Activated CD4-positive, alpha-beta T cell treated with anti-CD3 and anti-CD28 coated beads, Interleukin-2, amount 10 ng/mL, durations not matched to agents 24 days and 14 days (primary cell): Measurements from ENCODE around the gene NDUFA8. TPM values are rescaled to one million over a fixed set of nuclear protein-coding genes. Genes with fewer than 3 reads are reported as not detected.
"Not testable (repeated sequence)": the region's sequence is repeated elsewhere in the genome, so short reads cannot be mapped to it uniquely, and the experiment has no call there.

ENCODE experiments used
- DNase-seq: peaks from one replicate; pipeline ENCODE4 v3.0.0; 2022
- H3K27ac Mint-ChIP-seq: one replicate; pipeline ENCODE4 v1.8.0; 2022; ENCODE audit warnings: mild to moderate bottlenecking, mixed read lengths
- H3K27me3 Mint-ChIP-seq: one replicate; pipeline ENCODE4 v1.8.0; 2022; ENCODE audit warnings: mixed read lengths
- H3K36me3 Mint-ChIP-seq: one replicate; pipeline ENCODE4 v1.8.0; 2022; ENCODE audit warnings: low read depth, mild to moderate bottlenecking, mixed read lengths
- H3K4me1 Mint-ChIP-seq: one replicate; pipeline ENCODE4 v1.8.0; 2021; ENCODE audit warnings: mixed read lengths
- H3K4me3 Mint-ChIP-seq: one replicate; pipeline ENCODE4 v1.8.0; 2022; ENCODE audit warnings: mild to moderate bottlenecking, moderate library complexity, mixed read lengths
- H3K9me3 Mint-ChIP-seq: one replicate; pipeline ENCODE4 v1.8.0; 2021; ENCODE audit warnings: mixed read lengths
- intact Hi-C: fragments of 100-400 bp; cut with micrococcal nuclease; formaldehyde crosslinking; loops from one replicate; pipeline ENCODE4 v1.15.1; 2023
- total RNA-seq: library from RNA; stranded (reverse); gene quantifications from 2 replicates; pipeline ENCODE4 v1.2.3, GENCODE V29; 2022

The NDUFA8 gene
- total RNA-seq, 1 donor from 2014 or later = 51.9 TPM

DNA sequence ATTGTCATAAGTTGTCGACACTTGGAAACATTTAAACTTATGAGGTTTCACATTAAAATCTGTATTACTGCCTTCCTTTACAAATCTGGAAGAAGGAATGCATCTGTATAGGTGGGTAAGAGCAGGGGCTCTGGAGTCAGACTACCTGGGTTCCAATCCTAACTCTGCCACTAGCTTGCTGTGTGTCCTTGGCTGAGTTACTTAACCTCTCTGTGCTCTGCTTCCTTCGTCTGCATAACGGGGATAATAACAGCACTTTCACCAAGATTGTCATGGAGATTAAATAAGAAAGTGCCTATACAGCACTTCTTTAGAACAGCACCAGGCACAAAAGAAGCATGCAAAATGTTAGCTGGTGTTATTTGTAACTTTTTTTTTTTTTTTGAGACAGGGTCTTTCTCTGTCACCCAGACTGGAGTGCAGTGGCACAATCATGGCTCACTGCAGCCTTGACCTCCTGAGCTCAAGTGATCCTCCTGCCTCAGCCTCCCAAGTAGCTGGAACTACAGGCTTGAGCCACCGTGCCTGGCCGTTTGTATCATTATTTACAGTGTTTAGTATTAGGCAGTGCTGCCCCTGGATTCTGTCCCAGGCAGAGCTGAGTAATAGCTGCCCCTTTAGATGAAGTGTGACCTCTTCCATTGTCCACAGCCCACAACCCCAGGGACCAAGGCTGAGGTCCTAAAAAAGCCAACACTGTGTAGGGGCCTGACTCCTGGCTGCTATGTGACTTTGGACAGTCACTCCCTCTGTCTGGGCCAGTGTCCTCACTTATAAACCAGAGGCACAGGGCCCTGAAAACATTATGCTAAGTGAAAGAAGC, 41.0 kb downstream of the NDUFA8 start:
- no peak overlapping the region for H3K27ac Mint-ChIP-seq
- H3K27me3 Mint-ChIP-seq = no peaks in the 10 kb centered on the region
- H3K4me1 Mint-ChIP-seq = peaks cover 3% of the 10 kb centered on the region
- intact Hi-C loops = no loop called here
- H3K9me3 Mint-ChIP-seq = no peaks in the 10 kb centered on the region
- no peak for DNase-seq
- H3K36me3 Mint-ChIP-seq = no peaks in the 10 kb centered on the region
- H3K4me3 Mint-ChIP-seq = no peak overlapping the region

DNA sequence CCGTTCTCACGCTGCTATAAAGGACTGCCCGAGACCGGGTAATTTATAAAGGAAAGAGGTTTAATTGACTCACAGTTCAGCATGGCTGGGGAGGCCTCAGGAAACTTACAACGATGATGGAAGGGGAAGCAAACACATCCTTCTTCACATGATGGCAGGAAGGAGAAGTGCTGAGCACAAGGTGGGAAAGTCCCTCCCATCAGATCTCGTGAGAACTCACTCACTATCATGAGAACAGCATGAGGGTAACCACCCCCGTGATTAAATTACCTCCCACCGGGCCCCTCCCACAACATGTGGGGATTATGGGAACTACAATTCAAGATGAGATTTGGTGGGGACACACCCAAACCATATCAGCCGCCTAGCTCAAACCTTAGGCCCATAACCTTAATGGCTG, 42.3 kb downstream of the NDUFA8 start:
- not testable (repeated sequence) for H3K36me3 Mint-ChIP-seq, H3K9me3 Mint-ChIP-seq

DNA sequence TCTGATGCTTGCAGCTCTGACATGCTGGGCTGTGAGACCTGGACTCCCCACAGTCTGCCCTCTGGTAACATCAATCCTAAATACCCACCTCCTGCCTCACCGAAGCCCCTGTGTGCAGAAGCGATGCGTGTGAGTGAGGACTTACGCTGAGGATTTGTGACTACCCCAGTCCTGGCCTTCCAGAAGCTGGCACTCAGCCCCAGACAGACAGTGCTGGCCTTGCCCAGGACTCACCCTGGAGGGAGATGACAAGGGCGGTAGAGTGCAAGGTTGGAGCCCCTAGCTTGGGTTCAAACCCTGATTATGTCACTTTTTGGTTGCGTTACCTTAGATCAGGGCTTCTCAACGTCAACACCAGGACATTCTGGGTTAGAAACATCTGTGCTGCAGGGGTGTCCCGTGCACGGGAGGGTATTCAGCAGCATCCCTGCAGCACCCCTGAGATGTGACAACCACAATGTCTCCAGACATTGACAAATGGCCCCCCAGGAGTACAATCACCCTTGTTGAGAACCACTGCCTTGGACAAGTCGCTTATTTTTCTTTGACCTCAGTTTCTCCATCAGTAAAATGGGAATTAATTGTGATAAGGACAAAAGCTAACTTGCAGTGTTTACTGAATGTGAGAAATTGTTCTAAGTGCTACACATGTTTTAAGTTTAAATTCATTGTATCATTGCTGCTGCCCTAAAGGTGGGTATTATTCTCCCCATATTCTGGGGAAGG, 43.0 kb downstream of the NDUFA8 start:
- Mint-ChIP-seq H3K36me3 (no peaks in the 10 kb centered on the region), H3K27ac (no peak overlapping the region), H3K4me3 (no peak overlapping the region), H3K27me3 (peaks cover 2% of the 10 kb centered on the region), H3K4me1 (no peaks in the 10 kb centered on the region), H3K9me3 (no peaks in the 10 kb centered on the region)
- DNase-seq = no peak
- intact Hi-C loops = no loop called here

More for the DNA sequence above, 42.3 kb downstream of the NDUFA8 start:
- H3K27ac Mint-ChIP-seq, H3K4me3 Mint-ChIP-seq, DNase-seq, H3K27me3 Mint-ChIP-seq, H3K4me1 Mint-ChIP-seq, intact Hi-C loops: not testable (repeated sequence)

DNA sequence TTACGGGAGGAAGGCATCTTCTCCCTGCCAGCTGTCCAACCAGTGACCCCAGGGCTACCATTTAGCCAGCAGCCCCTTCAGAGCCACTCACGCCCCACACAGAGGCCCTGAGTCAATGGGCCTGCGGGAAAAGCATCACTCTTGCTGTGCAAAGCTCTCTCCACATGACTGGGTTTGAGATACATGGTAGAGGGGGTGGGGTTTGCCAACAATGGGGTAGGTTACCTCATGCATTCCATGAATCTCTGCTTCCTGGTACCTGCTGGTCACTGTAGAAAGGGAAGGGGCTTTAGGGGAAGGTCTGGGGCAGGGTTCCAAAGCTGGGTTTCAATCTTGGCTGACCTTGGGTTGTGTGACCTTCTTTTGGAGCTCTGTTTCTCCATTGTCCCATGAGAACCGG, 43.5 kb downstream of the NDUFA8 start:
- peaks cover 2% of the 10 kb centered on the region for H3K27me3 Mint-ChIP-seq
- H3K4me1 Mint-ChIP-seq = no peaks in the 10 kb centered on the region
- no peaks in the 10 kb centered on the region for H3K36me3 Mint-ChIP-seq
- intact Hi-C loops = no loop called here
- H3K9me3 Mint-ChIP-seq = no peaks in the 10 kb centered on the region
- DNase-seq = no peak
- no peak overlapping the region for H3K4me3 Mint-ChIP-seq
- H3K27ac Mint-ChIP-seq = no peak overlapping the region

DNA sequence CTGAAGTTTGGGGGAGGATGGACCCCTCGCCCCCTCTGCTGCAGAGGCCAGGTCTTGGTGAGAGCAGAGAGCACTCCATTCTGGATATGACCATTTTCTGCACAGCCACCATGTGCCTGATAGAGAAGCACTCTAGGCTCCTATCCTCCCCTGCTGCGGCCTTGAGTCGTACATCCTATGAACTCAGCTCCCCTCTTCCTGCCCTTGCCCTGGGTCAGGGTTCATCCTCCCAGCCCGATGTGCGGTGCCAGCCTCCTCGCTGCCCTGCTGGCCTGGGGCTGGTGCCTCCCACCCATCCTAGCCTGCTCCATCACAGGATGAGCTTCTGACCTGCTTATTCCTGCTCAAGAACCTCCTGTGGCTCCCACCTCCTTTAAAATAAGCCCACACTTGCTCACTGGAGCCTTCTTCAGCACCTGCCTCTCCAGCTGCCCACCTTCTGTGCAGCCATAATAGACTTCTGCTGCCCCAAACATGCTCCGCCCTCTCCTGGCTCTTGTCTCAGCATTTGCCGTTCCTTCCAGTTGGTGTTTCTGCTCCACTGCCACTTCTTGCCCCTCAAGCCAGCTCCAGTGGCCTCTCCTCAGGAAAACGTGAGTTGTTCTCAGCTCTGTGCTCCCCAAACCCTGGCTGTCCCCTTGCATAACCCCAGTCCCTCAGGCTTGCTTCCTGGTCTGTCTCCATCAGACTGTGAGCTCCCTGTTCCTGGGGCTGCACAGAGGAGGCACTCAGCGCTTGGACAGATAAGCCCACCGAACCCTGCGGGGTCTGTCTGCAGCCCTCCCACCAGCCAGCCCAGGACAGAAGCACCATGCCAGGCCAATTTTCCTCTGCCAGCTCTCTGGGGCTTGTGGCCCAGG, 44.2 kb downstream of the NDUFA8 start:
- Mint-ChIP-seq H3K4me1 (no peaks in the 10 kb centered on the region), H3K27me3 (peaks cover 2% of the 10 kb centered on the region), H3K36me3 (no peaks in the 10 kb centered on the region), H3K4me3 (no peak overlapping the region), H3K9me3 (no peaks in the 10 kb centered on the region), H3K27ac (no peak overlapping the region)
- no peak for DNase-seq
- intact Hi-C loops = no loop called here

DNA sequence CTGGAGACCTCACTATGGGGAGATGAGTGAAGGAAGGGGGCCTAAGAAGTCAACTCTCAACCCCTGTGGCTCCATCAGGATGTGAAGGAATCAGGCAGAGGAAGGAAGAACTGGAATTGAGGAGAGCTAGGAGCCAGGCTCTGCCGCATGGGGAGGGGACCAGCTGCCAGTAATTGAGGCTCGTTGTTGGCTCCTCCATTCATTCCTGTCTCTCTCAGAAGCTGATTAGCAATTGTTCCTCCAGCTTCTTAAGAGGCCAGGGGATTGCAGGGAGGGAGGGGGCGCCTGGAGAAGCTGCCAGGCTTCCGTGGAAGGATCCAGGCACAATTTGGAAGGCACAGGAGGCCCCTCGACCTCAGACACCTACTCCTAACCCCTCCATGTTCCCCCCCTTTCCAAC, 46.0 kb downstream of the NDUFA8 start:
- no peak overlapping the region for H3K4me3 Mint-ChIP-seq
- H3K4me1 Mint-ChIP-seq = no peaks in the 10 kb centered on the region

DNA sequence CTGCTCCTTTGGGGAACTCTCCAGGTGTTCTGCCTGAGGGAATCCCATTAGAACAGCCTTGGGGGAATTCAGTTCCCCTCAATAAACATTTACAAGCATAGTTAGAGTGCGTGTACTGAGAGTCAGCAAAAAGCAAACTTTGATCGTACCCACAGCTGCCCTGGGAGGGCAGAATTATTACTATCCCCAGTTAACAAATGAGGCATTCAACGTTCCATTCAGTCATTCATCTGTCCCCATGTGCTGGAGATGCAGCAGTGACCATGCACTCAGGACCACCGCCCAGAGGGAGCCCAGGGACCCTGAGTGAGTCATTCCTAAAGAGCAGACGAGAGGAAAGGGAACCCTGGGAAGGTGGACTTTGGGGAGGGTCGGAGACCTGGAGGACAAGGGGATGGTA, 47.3 kb downstream of the NDUFA8 start:
- intact Hi-C loops = no loop called here
- Mint-ChIP-seq H3K27ac (no peak overlapping the region), H3K9me3 (no peaks in the 10 kb centered on the region), H3K36me3 (no peaks in the 10 kb centered on the region), H3K27me3 (peaks cover 2% of the 10 kb centered on the region), H3K4me1 (no peaks in the 10 kb centered on the region), H3K4me3 (no peak overlapping the region)
- no peak for DNase-seq

More for the DNA sequence above, 46.0 kb downstream of the NDUFA8 start:
- DNase-seq = no peak
- intact Hi-C loops = no loop called here
- Mint-ChIP-seq H3K27ac (no peak overlapping the region), H3K9me3 (no peaks in the 10 kb centered on the region), H3K27me3 (peaks cover 2% of the 10 kb centered on the region), H3K36me3 (no peaks in the 10 kb centered on the region)

DNA sequence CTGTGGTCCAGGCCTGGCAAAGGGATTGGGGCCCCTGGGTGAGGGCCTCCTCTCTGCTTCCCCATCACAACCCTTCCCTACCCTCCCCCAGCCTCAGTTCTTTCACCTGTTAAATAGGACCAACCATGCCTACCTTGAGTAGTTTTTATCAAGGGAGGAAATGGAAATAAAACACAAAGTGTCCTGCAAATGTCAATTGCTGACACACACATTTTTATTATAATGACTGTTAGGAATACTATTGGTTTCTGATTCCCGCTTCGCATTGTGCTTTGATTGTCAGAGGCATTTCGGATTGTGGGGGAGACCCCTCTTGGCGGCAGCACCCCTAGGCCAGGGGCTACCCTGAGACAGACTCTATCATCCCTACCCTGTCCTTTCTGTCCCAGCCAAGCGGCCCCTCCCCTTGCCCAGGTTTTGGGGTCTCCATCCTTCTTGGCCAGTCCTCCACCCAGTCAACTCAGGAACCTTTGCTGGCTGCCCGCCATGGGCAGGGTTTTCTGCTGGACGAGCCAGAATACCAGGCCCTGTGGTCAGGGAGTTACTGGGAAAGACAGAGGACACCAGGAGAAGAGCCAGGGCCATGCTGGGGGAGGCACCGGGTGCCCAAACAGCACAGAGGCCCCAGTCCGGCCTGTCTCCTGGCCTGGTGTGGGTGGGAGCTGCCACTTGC, 48.0 kb downstream of the NDUFA8 start:
- Mint-ChIP-seq H3K4me3 (no peak overlapping the region), H3K4me1 (no peaks in the 10 kb centered on the region), H3K9me3 (no peaks in the 10 kb centered on the region), H3K27ac (no peak overlapping the region), H3K36me3 (no peaks in the 10 kb centered on the region), H3K27me3 (peaks cover 2% of the 10 kb centered on the region)
- DNase-seq = no peak
- intact Hi-C loops = no loop called here

DNA sequence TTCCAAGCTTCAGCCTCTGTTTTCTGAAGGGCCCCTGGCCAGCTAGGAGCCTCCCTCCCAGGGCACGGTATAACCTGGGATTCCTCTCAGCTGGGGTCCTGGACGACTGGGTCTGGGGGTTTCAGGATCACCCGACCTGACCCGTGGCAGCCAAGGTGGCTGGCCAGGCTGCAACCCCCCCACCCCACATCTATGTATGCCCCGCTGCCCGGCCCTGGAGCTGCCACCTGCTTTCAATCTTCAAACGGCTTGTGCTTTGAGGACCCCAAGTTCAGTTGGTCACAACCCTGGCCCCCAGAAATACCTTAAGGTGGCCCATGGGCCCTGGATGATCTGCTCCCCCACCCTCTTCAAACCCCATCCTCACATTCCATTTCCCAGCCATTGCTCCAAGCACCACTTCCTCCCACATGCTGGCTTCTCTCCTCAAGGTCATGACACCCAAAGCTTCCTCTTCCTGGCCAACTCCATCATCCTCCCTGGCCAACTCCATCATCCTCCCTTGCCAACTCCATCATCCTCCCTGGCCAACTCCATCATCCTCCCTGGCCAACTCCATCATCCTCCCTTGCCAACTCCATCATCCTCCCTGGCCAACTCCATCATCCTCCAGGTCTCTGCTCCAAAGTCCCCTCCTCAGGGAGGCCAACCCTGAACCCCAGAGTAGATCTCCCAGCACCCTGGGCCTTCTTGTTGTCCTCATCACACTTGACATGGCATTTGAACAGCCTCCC, 49.3 kb downstream of the NDUFA8 start:
- H3K27me3 Mint-ChIP-seq = peaks cover 2% of the 10 kb centered on the region
- no peaks in the 10 kb centered on the region for H3K36me3 Mint-ChIP-seq
- H3K9me3 Mint-ChIP-seq = no peaks in the 10 kb centered on the region
- intact Hi-C loops = no loop called here
- no peak for DNase-seq
- H3K4me3 Mint-ChIP-seq = no peak overlapping the region
- H3K4me1 Mint-ChIP-seq = no peaks in the 10 kb centered on the region
- H3K27ac Mint-ChIP-seq = no peak overlapping the region

DNA sequence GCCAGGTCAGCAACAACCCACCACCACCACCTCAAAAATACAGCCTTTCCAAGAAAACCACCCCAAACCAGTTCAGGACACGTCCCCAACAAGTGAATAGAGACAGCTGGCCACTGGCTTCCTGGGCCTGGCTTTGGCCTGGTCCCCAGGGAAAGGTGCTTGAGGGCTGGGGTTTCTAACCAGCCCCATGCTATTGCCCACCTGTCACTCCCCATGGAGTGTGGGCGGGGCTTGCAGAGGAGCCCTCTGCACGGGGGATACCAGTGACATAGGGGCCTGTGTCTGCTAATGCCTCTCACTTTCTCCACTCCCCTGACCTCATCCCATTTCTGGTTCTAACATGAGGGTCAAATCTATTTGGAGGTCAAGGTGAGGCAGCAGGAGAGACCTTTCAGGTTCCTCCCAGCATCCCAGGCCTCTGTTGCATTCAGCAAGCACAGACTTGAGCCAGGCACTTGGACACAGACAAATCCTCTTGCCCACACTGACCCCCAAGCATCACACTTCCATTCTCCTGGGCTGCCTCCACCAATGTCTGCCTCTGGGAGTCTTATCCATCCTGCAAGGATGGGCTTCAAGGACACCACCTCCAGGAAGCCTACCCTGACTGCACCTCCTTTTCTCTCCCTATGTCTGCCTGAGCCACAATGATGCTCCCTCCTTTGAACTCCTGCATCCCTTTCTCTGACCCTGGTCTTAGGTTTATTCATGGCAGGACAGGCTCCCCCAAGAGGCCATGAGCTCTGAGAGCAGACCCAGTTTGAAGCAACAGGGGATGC, 50.4 kb downstream of the NDUFA8 start:
- intact Hi-C loops = no loop called here
- DNase-seq = no peak
- Mint-ChIP-seq H3K27me3 (peaks cover 2% of the 10 kb centered on the region), H3K4me1 (no peaks in the 10 kb centered on the region), H3K4me3 (no peak overlapping the region), H3K9me3 (peaks cover 2% of the 10 kb centered on the region), H3K27ac (no peak overlapping the region), H3K36me3 (no peaks in the 10 kb centered on the region)

DNA sequence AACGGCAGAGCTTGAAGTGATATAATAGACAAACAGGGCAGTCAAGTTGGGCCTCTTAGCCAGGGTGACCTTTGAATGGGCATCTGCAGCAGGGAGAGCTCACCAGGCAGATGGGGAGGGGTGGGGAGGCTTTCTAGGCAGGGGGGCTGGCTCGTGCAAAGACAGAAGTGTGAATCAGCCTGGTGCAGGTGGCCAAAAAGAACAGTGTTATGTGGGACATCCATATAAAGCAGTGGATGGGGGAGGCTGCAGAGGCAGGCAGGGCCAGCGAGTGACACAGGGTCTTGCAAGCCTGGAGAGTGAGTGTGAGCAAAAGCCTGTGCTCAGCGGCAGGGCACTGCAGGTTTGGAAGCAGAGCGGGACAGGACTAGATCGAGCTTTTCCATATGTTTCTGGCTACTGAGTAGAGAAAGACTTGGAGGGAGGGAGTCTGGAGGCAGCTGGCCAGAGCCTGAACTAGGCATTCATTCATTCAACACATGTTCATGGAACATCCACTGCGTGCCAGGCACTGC, 52.2 kb downstream of the NDUFA8 start:
- Mint-ChIP-seq H3K9me3 (peaks cover 7% of the 10 kb centered on the region), H3K27ac (no peak overlapping the region), H3K4me1 (no peaks in the 10 kb centered on the region), H3K4me3 (no peak overlapping the region), H3K36me3 (no peaks in the 10 kb centered on the region), H3K27me3 (no peaks in the 10 kb centered on the region)
- intact Hi-C loops = no loop called here
- no peak for DNase-seq

DNA sequence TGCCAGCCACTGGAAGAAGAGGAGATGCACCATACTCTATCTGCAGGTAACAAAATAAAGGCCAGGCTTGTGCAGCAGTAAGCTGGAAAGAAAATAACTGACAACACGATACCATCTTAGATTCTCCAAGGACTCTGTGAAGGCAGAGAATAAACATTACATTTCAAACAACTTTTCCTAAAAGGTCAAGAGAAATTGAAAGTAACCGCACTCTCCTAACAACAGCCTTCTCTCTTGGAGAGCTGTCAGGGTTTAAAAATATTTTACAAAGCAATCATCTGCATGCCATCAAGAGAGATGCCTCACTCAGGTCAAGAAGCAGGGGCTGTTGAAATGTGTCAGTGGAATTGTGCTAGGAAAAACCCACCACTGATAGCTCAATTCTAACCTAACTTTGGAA, 53.0 kb downstream of the NDUFA8 start:
- H3K36me3 Mint-ChIP-seq = no peaks in the 10 kb centered on the region
- H3K27me3 Mint-ChIP-seq = no peaks in the 10 kb centered on the region
- H3K4me3 Mint-ChIP-seq = no peak overlapping the region
- H3K9me3 Mint-ChIP-seq = peaks cover 7% of the 10 kb centered on the region
- no peaks in the 10 kb centered on the region for H3K4me1 Mint-ChIP-seq
- intact Hi-C loops = no loop called here
- DNase-seq = no peak
- no peak overlapping the region for H3K27ac Mint-ChIP-seq
